Renal cortex interstitium (tissue), 11 donors: ENCODE measurements around the gene RAI1. TPM values are rescaled to one million over a fixed set of nuclear protein-coding genes. Genes with fewer than 3 reads are reported as not detected.
A peak's percentile ranks its signal among the peaks of the same experiment; 100 is the strongest.

ENCODE experiments used
- DNase-seq, 11 donors: peaks; one replicate each; pipeline ENCODE4 v3.0.0-alpha.2; 2013; ENCODE audit warnings: low read depth in 9 of 11, low spot score in 4 of 11; ENCODE audit errors: extremely low read depth in 1 of 11
- polyA plus RNA-seq, 3 donors: library from polyadenylated mRNA; unstranded; fragments of 120-200 nt; gene quantifications; one replicate each; pipeline ENCODE4 v1.2.1, GENCODE V29; 2013; ENCODE audit not compliant: insufficient read length in 3 of 3

The RAI1 gene
- polyA plus RNA-seq, 3 donors = 20.1 to 41.1 (median 31.1) TPM

GRCh38 chr17:17661134-17661533, 20.1 kb upstream of the RAI1 start:
- DNase-seq = no peak

- no peak for DNase-seq
Measured at GRCh38 chr17:17661834-17662385, 19.3 kb upstream of the RAI1 start.

GRCh38 chr17:17663160-17664063, 17.8 kb upstream of the RAI1 start:
- peak in 4 of 11 donors; percentile 62 to 77 (median 71) for DNase-seq

- no peak for DNase-seq
Measured at GRCh38 chr17:17664064-17664452, 17.2 kb upstream of the RAI1 start.

- DNase-seq = no peak
Measured at GRCh38 chr17:17665255-17665654, 16.0 kb upstream of the RAI1 start.

GRCh38 chr17:17666111-17666714, 15.0 kb upstream of the RAI1 start:
- DNase-seq = no peak

GRCh38 chr17:17667231-17667630, 14.0 kb upstream of the RAI1 start:
- no peak for DNase-seq

GRCh38 chr17:17667947-17668346, 13.3 kb upstream of the RAI1 start:
- DNase-seq = no peak

- DNase-seq = no peak
Measured at GRCh38 chr17:17668358-17668757, 12.9 kb upstream of the RAI1 start.

GRCh38 chr17:17668775-17669579, 12.3 kb upstream of the RAI1 start:
- DNase-seq = no peak

GRCh38 chr17:17669580-17670235, 11.6 kb upstream of the RAI1 start:
- no peak for DNase-seq

GRCh38 chr17:17670701-17671305, 10.5 kb upstream of the RAI1 start:
- DNase-seq = no peak

- DNase-seq = no peak
Measured at GRCh38 chr17:17671369-17672129, 9.7 kb upstream of the RAI1 start.

GRCh38 chr17:17672453-17673368, 8.5 kb upstream of the RAI1 start:
- no peak for DNase-seq

GRCh38 chr17:17675416-17675815, 5.8 kb upstream of the RAI1 start:
- no peak for DNase-seq

GRCh38 chr17:17675925-17676534, 5.2 kb upstream of the RAI1 start:
- no peak for DNase-seq
